Ascending aorta (tissue), 2 donors: Measurements from ENCODE around the gene HIPK2. TPM values are rescaled to one million over a fixed set of nuclear protein-coding genes. Genes with fewer than 3 reads are reported as not detected.

ENCODE experiments used
- DNase-seq, 2 donors: peaks; one replicate each; pipeline ENCODE4 v3.0.0-alpha.2; 2019; ENCODE audit warnings: low spot score in 2 of 2
- H3K27ac ChIP-seq, 2 donors: fragments of 200-600 bp; sonication (generic); one replicate each; pipeline ENCODE4 v1.5.1; 2016 to 2017; ENCODE audit warnings: mild to moderate bottlenecking in 1 of 2
- H3K27me3 ChIP-seq: fragments of 200-600 bp; sonication (generic); one replicate; pipeline ENCODE4 v1.5.1; 2017
- H3K36me3 ChIP-seq, 2 donors: fragments of 200-600 bp; sonication (generic); one replicate each; pipeline ENCODE4 v1.5.1; 2016
- H3K4me1 ChIP-seq, 2 donors: fragments of 200-600 bp; sonication (generic); one replicate each; pipeline ENCODE4 v1.5.1; 2016 to 2017; ENCODE audit warnings: mild to moderate bottlenecking in 1 of 2
- H3K4me3 ChIP-seq, 2 donors: fragments of 200-600 bp; sonication (generic); one replicate each; pipeline ENCODE4 v1.5.1; 2016 to 2017; ENCODE audit warnings: mild to moderate bottlenecking in 1 of 2
- H3K9me3 ChIP-seq, 2 donors: fragments of 200-600 bp; sonication (generic); one replicate each; pipeline ENCODE4 v1.5.1; 2016
- intact Hi-C: fragments of 100-400 bp; cut with DNase I; formaldehyde crosslinking; loops from one replicate; pipeline ENCODE4 v1.15.1; 2023
- total RNA-seq: library from RNA; depleted of rRNA; stranded (reverse); fragments of >200 nt; gene quantifications from one replicate; pipeline ENCODE4 v1.1.0, GENCODE V29; 2016
- TF ChIP-seq, protein P1 (sequence below), 3 experiments: fragments of 200-600 bp in 2 of 3; fragments of 450-650 bp in 1 of 3; sonication (generic) in 2 of 3; IDR thresholded peaks; one replicate each; pipeline ENCODE4 v1.5.1; 2016 to 2019; ENCODE audit warnings: antibody characterized with exemption in 3 of 3, mild to moderate bottlenecking in 1 of 3, moderate library complexity in 1 of 3

The HIPK2 gene
- total RNA-seq, 1 donor from 2014 or later: 53.9 TPM

DNA sequence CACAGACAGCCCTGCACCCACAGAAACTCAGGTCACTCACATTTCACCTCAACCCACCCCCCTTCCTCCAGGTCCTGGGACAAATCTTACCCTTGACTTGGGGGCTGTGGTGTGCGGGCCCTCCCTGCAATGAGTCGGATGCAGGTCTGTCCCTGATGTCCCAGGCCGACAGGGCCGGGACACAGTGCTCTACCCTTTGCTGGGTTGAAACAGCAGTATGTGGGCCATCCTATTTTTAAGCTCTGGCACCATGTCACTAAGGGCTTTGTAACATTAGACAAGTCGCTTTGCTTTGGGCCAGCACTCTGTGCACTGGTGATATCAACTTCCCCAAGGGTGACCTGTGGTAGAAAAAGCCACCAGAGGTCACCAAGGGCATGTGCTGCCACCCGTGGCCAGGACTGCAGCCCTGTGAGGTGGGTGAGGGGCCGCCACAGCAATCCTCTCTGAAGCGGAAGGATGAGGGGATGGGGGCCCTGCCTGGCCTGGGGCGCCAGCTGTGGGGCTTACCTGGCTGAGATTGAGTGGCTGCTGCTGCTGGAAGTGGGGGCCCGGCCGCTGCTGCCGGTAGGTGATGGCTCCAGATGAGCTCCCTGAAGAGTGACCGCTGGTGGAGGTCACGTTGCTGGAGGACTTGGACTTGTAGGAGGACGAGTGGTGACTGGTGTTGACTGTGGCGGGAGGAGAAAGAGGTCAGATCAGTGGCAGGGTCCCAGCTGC lies 203.0 kb downstream of the HIPK2 start:
- peak in 1 of 2 donors; percentile 58 for DNase-seq
- TF ChIP-seq, protein P1, sequence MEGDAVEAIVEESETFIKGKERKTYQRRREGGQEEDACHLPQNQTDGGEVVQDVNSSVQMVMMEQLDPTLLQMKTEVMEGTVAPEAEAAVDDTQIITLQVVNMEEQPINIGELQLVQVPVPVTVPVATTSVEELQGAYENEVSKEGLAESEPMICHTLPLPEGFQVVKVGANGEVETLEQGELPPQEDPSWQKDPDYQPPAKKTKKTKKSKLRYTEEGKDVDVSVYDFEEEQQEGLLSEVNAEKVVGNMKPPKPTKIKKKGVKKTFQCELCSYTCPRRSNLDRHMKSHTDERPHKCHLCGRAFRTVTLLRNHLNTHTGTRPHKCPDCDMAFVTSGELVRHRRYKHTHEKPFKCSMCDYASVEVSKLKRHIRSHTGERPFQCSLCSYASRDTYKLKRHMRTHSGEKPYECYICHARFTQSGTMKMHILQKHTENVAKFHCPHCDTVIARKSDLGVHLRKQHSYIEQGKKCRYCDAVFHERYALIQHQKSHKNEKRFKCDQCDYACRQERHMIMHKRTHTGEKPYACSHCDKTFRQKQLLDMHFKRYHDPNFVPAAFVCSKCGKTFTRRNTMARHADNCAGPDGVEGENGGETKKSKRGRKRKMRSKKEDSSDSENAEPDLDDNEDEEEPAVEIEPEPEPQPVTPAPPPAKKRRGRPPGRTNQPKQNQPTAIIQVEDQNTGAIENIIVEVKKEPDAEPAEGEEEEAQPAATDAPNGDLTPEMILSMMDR (IDR thresholded peaks at IDR 0.05): no peak
- Histone ChIP-seq H3K27me3 (no peaks in the 10 kb centered on the region), H3K4me1 (no peaks in the 10 kb centered on the region), H3K9me3 (no peaks in the 10 kb centered on the region), H3K36me3 (peaks cover 52 to 72% of the 10 kb centered on the region in 2 donors), H3K27ac (no peak overlapping the region), H3K4me3 (no peak overlapping the region)
- intact Hi-C loops: no loop called here

DNA sequence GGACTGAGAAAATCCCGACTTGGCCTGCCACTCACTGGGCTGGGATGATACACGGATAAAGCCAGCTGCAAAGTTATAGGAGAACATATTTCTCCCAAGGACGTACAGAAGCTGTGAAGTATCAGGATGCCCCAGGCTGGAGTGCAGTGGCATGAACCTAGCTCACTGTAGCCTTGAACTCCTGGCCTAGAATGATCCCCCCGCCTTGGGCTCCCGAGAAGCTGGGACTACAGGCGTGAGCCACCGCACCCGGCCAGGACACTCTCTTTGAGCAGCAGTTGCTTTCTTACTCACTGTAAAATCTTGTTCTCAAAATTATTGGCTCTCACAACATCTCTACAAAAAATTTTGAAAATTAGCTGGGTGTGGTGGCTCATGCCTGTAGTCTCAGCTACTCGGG lies 203.9 kb downstream of the HIPK2 start:
- Histone ChIP-seq H3K36me3 (peaks cover 44 to 68% of the 10 kb centered on the region in 2 donors), H3K9me3 (no peaks in the 10 kb centered on the region), H3K27ac (no peak overlapping the region), H3K4me1 (no peaks in the 10 kb centered on the region), H3K27me3 (no peaks in the 10 kb centered on the region), H3K4me3 (no peak overlapping the region)
- TF ChIP-seq, protein P1 (IDR thresholded peaks at IDR 0.05): no peak
- DNase-seq: peak in 1 of 2 donors; percentile 55
- intact Hi-C loops: no loop called here

GRCh38 chr7:139572704-139573385 lies 205.0 kb downstream of the HIPK2 start:
- Histone ChIP-seq H3K36me3 (peaks cover 41 to 63% of the 10 kb centered on the region in 2 donors), H3K4me3 (no peak overlapping the region), H3K27me3 (no peaks in the 10 kb centered on the region), H3K4me1 (no peaks in the 10 kb centered on the region), H3K27ac (no peak overlapping the region), H3K9me3 (no peaks in the 10 kb centered on the region)
- DNase-seq: peak in 1 of 2 donors; percentile 50
- TF ChIP-seq, protein P1 (IDR thresholded peaks at IDR 0.05): no peak
- intact Hi-C loops: no loop called here

DNA sequence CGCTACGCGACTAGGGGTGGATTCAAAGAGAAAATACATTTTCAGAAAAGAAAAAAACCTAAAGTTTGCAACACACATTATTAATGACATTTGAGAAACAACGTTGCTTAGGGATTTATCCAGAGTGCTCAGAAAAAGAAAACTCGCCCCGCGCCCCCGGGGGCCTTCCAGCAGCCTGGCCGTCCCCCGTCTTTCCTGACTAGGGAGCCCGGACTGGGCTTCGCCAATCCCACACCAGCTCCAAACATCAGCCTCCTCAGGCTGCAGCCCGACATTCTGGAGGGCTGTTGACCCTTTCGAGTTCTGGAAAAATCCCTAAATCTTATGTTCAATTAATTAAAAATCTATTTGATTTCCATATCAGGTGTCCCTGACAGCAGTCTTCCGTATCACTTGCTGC lies 205.7 kb downstream of the HIPK2 start:
- Histone ChIP-seq H3K27me3 (no peaks in the 10 kb centered on the region), H3K27ac (no peak overlapping the region), H3K4me1 (no peaks in the 10 kb centered on the region), H3K36me3 (peaks cover 41 to 60% of the 10 kb centered on the region in 2 donors), H3K4me3 (no peak overlapping the region), H3K9me3 (no peaks in the 10 kb centered on the region)
- peak in 1 of 2 donors; percentile 59 for DNase-seq
- intact Hi-C loops: no loop called here
- TF ChIP-seq, protein P1 (IDR thresholded peaks at IDR 0.05): no peak

GRCh38 chr7:139571651-139572050 lies 206.1 kb downstream of the HIPK2 start:
- intact Hi-C loops: no loop called here
- TF ChIP-seq, protein P1 (IDR thresholded peaks at IDR 0.05): no peak
- H3K27me3 ChIP-seq: no peaks in the 10 kb centered on the region
- no peaks in the 10 kb centered on the region for H3K9me3 ChIP-seq
- no peak overlapping the region for H3K4me3 ChIP-seq
- H3K4me1 ChIP-seq: no peaks in the 10 kb centered on the region
- peaks cover 41 to 60% of the 10 kb centered on the region in 2 donors for H3K36me3 ChIP-seq
- peak in 1 of 2 donors; percentile 41 for DNase-seq
- H3K27ac ChIP-seq: no peak overlapping the region
